Measurements from ENCODE around the gene SAGE1.
"Not testable (repeated sequence)": the region's sequence is repeated elsewhere in the genome, so short reads cannot be mapped to it uniquely, and the experiment has no call there.

Gene SAGE1, protein sequence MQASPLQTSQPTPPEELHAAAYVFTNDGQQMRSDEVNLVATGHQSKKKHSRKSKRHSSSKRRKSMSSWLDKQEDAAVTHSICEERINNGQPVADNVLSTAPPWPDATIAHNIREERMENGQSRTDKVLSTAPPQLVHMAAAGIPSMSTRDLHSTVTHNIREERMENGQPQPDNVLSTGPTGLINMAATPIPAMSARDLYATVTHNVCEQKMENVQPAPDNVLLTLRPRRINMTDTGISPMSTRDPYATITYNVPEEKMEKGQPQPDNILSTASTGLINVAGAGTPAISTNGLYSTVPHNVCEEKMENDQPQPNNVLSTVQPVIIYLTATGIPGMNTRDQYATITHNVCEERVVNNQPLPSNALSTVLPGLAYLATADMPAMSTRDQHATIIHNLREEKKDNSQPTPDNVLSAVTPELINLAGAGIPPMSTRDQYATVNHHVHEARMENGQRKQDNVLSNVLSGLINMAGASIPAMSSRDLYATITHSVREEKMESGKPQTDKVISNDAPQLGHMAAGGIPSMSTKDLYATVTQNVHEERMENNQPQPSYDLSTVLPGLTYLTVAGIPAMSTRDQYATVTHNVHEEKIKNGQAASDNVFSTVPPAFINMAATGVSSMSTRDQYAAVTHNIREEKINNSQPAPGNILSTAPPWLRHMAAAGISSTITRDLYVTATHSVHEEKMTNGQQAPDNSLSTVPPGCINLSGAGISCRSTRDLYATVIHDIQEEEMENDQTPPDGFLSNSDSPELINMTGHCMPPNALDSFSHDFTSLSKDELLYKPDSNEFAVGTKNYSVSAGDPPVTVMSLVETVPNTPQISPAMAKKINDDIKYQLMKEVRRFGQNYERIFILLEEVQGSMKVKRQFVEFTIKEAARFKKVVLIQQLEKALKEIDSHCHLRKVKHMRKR

DNA sequence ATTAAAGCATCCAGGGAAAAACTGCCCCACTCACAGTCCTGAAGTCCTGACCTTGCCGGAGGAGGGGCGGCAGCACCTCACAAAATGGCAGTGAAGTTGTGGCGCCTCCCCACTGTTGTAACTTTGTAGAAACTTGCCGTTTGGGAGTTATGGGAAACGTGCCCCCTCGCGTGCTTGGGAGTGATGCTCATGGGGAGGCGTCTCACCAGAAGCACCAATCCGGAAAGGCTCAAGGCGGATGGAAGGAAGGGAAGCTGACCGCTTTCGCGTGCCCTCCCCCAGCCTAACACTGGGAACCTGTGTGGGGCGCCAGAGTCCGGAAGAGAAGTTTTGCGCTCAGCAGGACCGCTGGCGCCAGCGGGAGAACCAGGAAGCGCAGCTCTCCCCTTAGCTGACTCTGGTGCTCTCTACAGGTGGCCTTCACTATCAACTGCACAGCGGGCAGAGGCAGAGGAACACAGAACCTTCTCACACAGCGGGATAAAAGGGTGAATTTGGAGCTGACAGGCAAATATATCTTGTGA, at the start of gene SAGE1, which contains the start of gene CT45A10:
SAGE1 (plus strand) TSS at position 423 of the 524 bp plus-strand sequence. CDS start 2,527 bp downstream, outside the sequence.
CT45A10 (minus strand) TSS at position 151 of the 524 bp plus-strand sequence. CDS start 8,100 bp downstream, outside the sequence.
- no peak for DNase-seq

DNA sequence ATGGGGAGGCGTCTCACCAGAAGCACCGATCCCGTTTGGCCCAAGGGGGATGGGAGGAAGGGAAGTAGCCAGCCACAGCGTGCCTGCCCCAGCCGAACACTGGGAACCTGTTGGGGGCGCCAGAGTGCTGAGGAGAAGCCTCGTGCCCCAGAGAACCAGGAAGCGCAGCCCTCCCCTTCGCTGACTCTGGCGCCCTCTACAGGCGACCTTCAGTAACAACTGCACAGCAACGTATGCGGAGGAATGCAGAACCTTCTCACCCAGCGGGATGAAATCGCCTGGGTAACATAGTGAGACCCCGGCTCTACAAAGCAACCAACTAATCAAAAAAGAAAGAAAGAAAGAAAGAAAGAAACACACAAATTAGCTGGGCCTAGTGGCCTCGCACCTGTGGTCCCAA, 39.1 kb upstream of the SAGE1 start, which contains the start of gene CT45A8:
CT45A8 (minus strand) TSS at position 101 of the 400 bp plus-strand sequence. CDS start 3,755 bp downstream, outside the sequence.
- not testable (repeated sequence) for DNase-seq

DNA sequence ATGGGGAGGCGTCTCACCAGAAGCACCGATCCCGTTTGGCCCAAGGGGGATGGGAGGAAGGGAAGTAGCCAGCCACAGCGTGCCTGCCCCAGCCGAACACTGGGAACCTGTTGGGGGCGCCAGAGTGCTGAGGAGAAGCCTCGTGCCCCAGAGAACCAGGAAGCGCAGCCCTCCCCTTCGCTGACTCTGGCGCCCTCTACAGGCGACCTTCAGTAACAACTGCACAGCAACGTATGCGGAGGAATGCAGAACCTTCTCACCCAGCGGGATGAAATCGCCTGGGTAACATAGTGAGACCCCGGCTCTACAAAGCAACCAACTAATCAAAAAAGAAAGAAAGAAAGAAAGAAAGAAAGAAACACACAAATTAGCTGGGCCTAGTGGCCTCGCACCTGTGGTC, 21.8 kb upstream of the SAGE1 start, which contains the start of gene CT45A9:
CT45A9 (minus strand) TSS at position 101 of the 400 bp plus-strand sequence. CDS start 3,751 bp downstream, outside the sequence.
- not testable (repeated sequence) for DNase-seq

DNA sequence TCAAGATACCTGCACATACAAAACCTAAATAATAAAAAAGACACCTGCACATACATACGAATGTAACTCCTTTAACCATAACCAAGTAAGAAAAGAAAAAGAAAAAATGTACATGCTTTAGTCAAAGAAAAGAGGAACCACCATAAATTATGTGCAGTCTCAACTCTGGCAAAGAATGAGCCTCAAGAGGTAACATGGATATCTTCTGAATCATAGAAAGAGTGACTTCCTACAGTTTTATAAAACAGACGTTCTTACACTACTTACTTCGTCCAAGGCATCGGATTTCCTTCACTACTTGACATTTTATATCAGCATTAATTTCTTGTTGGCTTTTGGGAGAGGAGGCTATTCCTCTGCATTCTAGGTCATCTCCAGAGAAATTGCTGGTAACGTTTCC, 10.8 kb upstream of the SAGE1 start:
- not testable (repeated sequence) for DNase-seq

DNA sequence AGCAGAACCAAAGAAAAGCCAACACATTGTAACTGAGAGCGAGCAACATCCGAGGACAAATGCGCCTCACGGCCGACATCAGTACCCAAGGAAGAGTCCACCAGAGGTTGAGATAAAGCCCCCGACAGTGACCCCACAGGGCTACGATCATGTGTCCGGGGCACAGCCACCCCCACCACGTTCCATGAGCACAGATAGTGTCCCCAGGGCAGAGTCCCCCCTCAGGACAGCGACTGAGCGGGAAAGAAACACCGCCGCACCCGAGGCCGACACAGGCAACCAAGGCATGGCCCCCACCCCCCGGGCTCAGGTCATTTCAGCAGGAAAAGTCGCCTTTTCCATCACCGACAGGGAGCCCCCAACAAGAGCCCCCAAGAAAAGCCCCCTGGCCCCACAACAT, 5.3 kb upstream of the SAGE1 start:
- not testable (repeated sequence) for DNase-seq

DNA sequence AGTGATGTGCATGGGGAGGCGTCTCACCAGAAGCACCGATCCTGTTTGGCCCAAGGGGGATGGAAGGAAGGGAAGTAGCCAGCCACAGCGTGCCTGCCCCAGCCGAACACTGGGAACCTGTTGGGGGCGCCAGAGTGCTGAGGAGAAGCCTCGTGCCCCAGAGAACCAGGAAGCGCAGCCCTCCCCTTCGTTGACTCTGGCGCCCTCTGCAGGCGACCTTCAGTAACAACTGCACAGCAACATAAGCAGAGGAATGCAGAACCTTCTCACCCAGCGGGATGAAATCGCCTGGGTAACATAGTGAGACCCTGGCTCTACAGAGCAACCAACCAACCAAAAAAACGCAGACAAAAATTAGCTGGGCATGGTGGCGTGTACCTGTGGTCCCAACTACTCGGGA, 4.5 kb upstream of the SAGE1 start:
- DNase-seq: peak; percentile 59

DNA sequence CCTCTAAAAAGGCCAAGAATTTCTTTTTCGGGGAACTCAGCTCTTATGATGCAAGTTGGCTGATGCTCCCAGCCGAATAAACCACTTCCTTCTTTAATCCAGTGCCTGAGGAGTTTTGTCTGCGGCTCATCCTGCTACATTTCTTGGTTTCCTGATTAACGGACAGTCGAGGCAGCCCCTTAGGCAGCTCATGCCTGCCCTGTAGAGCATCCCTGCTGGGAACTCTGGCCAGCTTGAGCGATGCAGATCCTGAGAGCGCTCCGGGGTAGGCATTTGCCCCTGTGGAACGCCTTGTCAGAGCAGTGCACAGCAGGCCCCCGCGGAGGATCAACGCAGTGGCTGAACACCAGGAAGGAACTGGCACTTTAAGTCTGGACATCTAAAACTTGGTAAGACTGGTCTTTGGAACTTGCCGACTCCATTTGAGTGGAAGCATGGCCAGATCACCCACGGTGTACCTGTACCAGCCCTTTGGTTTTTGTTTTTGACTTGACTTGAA, 3.4 kb upstream of the SAGE1 start:
- no peak for DNase-seq

DNA sequence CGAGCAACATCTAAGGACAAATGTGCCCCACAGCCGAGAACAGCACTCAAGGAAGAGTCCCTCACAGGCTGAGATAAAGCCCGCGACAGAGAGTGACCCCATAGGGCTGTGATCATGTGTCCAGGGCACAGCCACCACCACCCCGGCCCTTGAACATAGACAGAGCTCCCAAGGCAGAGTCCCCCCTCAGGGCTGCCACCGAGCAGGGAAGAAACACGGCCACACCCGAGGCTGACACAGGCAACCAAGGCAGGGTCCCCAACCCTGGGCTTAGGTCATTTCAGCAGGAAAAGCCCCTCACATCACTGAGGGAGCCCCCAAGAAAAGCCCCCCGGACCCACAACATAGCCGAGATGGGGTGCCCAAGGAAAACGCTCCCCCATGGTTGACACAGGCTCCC, 735 bp upstream of the SAGE1 start:
- no peak for DNase-seq

DNA sequence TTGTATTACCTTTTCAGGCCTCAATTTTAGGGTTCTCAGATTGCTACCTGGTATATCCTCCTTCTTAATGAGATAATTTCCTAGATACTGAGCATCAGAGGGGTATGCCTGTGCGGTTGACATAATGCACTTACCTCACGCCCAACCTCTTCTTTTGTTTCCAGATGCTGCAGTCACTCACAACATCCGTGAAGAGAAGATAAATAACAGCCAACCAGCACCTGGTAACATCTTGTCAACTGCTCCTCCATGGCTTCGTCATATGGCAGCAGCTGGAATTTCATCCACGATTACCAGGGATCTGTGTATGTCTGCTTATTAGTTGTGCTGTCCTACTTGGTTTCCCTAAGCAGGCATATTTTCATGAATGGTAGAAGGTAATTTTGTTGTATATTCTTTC, 16.7 kb downstream of the SAGE1 start:
- no peak for DNase-seq

DNA sequence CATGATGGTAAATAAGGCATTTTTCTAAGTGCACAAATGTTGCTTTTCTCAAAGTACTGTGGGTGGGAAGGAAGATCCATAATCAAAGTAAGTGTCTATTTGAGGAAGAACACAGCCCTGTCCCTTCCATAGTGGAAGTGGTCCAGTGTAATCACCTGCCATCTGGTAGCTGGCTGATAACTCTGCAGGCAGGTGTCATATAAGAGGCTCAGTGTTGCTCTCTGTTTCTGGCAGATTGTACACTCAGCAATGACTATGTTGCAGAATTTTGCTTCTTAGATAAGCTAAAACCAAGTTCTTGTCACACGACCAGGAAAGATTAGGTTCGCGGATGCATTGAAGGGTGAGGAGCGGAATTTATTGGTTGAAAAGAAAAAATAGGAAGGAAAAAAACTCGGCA, 20.9 kb downstream of the SAGE1 start:
- no peak for DNase-seq

DNA sequence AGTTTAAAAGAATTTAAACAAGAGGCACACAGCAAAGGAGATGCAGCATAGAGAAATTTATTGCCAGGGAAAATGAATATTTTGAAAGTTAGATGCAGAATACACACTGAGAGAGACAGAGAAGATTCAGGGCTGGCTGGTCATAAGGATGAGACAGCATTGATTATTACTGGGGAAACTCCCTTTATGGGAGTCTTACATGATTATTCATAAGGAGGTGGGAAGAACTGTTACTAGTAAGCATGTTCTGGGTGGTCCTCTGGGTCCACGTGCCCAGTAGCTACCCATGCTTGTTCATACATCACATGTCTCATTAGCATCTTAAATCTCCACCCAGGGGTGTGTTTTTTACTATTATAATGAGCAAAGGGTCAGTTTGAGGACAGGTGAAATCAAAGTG, 27.0 kb downstream of the SAGE1 start:
- not testable (repeated sequence) for DNase-seq

DNA sequence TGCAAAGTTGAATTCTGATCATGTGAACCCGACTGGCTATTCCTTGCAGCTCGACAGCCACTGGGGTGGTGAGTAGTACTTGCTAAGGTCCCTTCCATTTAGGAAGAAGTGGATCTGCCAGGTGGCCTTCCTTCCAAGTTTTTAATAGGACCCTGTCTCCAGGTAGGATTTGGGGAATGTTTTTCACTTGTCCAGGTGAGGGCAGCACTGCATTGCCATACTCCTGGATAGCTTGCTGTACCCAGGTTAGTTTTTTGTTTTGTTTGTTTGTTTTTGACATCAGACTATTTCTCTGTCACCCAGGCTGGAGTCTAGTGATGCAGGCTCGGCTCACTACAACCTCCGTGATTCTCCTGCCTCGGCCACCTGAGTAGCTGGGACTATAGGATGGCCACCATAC, 29.8 kb downstream of the SAGE1 start:
- no peak for DNase-seq

DNA sequence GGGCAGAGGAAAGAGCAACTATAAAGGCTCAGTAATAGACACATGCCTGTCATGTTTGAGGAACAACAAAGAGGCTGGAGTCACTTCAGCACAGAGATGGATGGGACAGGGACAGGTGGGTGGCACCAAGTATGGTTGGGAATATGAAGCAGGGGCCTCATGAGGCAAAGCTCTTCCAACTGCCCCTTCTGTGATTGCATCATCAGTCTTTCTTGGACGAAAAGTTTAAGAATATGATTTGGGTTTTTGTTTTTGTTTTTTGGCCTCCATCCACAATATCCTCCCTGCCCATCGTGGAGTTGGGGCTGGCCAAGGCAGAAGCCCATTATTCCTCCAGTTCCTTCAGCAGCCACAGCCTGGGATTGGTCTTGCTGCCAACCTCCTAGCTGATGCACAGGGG, 34.4 kb downstream of the SAGE1 start:
- no peak for DNase-seq

DNA sequence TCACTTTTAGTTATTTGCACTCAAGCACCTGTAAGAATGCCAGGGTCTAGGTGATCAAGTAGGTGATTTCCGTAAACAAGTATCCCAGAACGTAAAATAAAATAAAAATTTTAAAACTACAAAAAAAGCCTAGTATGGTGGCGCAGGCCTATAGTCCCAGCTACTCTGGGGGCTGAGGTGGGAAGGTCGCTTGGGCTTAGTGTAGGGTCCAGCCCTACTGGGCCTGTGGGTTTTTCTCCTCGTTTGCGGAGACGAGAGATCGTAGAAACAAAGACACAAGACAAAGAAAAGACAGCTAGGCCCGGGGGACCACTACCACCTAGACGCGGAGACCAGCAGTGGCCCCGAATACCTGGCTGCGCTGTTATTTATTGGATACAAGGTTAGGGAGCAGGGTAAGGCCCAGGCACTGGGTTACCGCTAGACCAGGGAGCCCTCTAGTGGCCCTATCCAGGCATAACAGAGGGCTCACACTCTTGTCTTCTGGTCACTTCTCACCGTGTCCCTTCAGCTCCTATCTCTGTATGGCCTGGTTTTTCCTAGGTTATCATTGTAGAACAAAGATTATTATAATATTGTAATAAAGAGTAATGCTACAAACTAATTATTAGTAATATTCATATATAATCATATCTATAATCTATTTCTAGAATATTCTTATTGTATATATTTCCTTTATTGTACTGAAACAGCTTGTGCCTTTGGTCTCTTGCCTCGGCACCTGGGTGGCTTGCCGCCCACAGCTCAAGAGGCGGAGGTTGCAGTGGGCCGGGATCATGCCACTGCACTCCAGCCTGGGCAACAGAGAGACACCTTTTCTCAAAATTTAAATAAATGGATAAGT, 38.4 kb downstream of the SAGE1 start:
- peak; percentile 51 for DNase-seq

DNA sequence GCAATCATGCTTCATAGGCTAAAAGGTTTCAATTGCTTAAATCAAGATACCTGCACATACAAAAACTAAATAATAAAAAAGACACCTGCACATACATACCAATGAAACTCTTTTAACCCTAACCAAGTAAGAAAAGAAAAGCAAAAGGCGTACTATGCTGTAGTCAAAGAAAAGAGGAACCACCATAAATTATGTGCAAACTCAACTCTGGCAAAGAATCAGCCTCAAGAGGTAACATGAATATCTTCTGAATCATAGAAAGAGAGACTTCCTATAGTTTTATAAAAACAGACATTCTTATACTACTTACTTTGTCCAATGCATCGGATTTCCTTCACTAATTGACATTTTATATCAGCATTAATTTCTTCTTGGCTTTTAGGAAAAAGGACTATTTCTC, 51.0 kb downstream of the SAGE1 start:
- DNase-seq: no peak

DNA sequence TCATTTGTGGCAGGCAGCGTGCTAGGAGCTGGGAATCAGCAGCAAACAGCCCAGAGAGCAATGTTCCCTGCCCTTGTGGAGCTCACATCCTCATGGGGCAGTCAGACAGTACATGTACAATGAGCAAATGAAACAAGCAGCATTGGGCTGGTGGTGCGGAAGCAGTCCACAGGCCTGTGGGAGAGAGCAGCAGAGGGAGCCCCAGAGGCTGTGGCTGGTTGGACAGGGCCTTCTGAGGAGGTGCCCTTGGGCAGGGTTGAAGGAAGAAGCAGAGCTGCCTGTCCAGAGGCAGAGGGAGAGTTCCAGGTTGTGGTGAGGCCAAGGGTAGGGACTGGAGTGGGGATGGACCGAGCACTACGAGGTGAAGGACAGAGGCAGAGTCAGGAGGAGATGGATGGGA, 57.8 kb downstream of the SAGE1 start:
- DNase-seq: no peak

Data from activated CD4-positive, CD25-positive, alpha-beta regulatory T cell treated with anti-CD3 and anti-CD28 coated beads, Interleukin-2, amount 50 U/mL, for 72 hours (primary cell).